Astrocyte (in vitro differentiated cells and primary cell): ENCODE data around the gene GNAO1.

ENCODE experiments used
- CTCF ChIP-seq: IDR thresholded peaks from 2 replicates; pipeline ENCODE4 v1.5.1; 2011; ENCODE audit warnings: low read depth, mild to moderate bottlenecking, inconsistent platforms, low read length, moderate library complexity; ENCODE audit not compliant: insufficient read depth
- EZH2 ChIP-seq: IDR thresholded peaks from 2 replicates; pipeline ENCODE4 v1.6.1; 2012; ENCODE audit warnings: mild to moderate bottlenecking, low read length, inconsistent platforms; ENCODE audit not compliant: insufficient read depth

GRCh38 chr16:56228476-56228875 is 37.2 kb downstream of the GNAO1 start:
- TF ChIP-seq CTCF (no peak), EZH2 (no peak)
